Caco-2 (cell line): Measurements from ENCODE around the gene SMARCB1. TPM values are rescaled to one million over a fixed set of nuclear protein-coding genes. Genes with fewer than 3 reads are reported as not detected.

ENCODE experiments used
- BruUV-seq: library from RNA; stranded (reverse); fragments of 400-500 nt; replicated peaks from 2 replicates; lab custom pipeline; 2021; lab: Mats Ljungman, UMichigan
- CTCF ChIA-PET: fragments of 300-600 bp; sonication (Branson Sonifier 250); formaldehyde crosslinking; loops from one replicate; lab custom pipeline; 2022; ENCODE audit warnings: antibody characterized with exemption; lab: Charles Lee
- POLR2A ChIA-PET: fragments of 300-600 bp; sonication (Branson Sonifier 250); formaldehyde crosslinking; loops from one replicate; lab custom pipeline; 2022; ENCODE audit warnings: antibody characterized with exemption; lab: Charles Lee
- DNase-seq, 2 experiments: peaks; one replicate each; pipeline versions ENCODE4 v3.0.0 to v3.0.0-alpha.2; 2020 to 2022
- H3K27me3 ChIP-seq: replicated peaks from 2 replicates; pipeline ENCODE4 v1.6.0; 2011; ENCODE audit warnings: low read length; ENCODE audit not compliant: control insufficient read depth, insufficient read depth
- H3K36me3 ChIP-seq: 2 replicates; pipeline ENCODE4 v1.5.1; 2011; ENCODE audit warnings: low read length; ENCODE audit not compliant: control insufficient read depth, insufficient read depth
- H3K4me1 ChIP-seq: fragments of 250-450 bp; sonication (Bioruptor Pico); 2 replicates; pipeline ENCODE4 v1.5.1; 2020; ENCODE audit warnings: mild to moderate bottlenecking
- H3K4me3 ChIP-seq: 2 replicates; pipeline ENCODE4 v1.5.1; 2011; ENCODE audit warnings: low read depth, mild to moderate bottlenecking, control low read depth, low read length
- H3K9me3 ChIP-seq: fragments of 250-450 bp; sonication (Bioruptor Pico); 2 replicates; pipeline ENCODE4 v1.5.1; 2020; ENCODE audit warnings: mild to moderate bottlenecking, moderate library complexity
- H3K27ac Mint-ChIP-seq: one replicate; pipeline ENCODE4 v1.8.0; 2022; ENCODE audit warnings: mixed read lengths; ENCODE audit not compliant: unreplicated experiment
- H3K27me3 Mint-ChIP-seq: one replicate; pipeline ENCODE4 v1.8.0; 2022; ENCODE audit warnings: mixed read lengths; ENCODE audit not compliant: insufficient read depth, unreplicated experiment
- H3K36me3 Mint-ChIP-seq: one replicate; pipeline ENCODE4 v1.8.0; 2022; ENCODE audit warnings: mild to moderate bottlenecking, mixed read lengths; ENCODE audit not compliant: insufficient read depth, unreplicated experiment
- H3K4me1 Mint-ChIP-seq: one replicate; pipeline ENCODE4 v1.8.0; 2022; ENCODE audit warnings: low read depth, mixed read lengths; ENCODE audit not compliant: unreplicated experiment
- H3K4me3 Mint-ChIP-seq: one replicate; pipeline ENCODE4 v1.8.0; 2022; ENCODE audit warnings: mild to moderate bottlenecking, moderate library complexity, mixed read lengths; ENCODE audit not compliant: unreplicated experiment
- H3K9me3 Mint-ChIP-seq: one replicate; pipeline ENCODE4 v1.8.0; 2022; ENCODE audit warnings: mixed read lengths; ENCODE audit not compliant: unreplicated experiment
- intact Hi-C: fragments of 100-400 bp; cut with micrococcal nuclease; formaldehyde crosslinking; loops from one replicate; pipeline ENCODE4 v1.10.0; 2022; ENCODE audit not compliant: unreplicated experiment
- total RNA-seq: library from RNA; stranded (reverse); gene quantifications from 2 replicates; pipeline ENCODE4 v1.2.3, GENCODE V29; 2022
- TF ChIP-seq, protein P1 (sequence below), 2 experiments: fragments of 200-600 bp in 1 of 2; IDR thresholded peaks; 1 replicate in 1 of 2; 2 replicates in 1 of 2; pipeline versions ENCODE4 v1.5.1 to v1.8.0; 2011 to 2022; ENCODE audit warnings: antibody characterized with exemption in 1 of 2, control low read depth in 1 of 2, inconsistent platforms in 1 of 2, low read depth in 1 of 2, low read length in 1 of 2, mild to moderate bottlenecking in 1 of 2, moderate library complexity in 1 of 2; ENCODE audit not compliant: insufficient read depth in 1 of 2, severe bottlenecking in 1 of 2, unreplicated experiment in 1 of 2

The SMARCB1 gene
- total RNA-seq, 1 experiment from 2014 or later: 157 TPM

- intact Hi-C loops: no loop called here
- POLR2A ChIA-PET: no interaction called here
- H3K4me1 ChIP-seq: no peaks in the 10 kb centered on the region
- BruUV-seq: no TSS peak
- H3K9me3 Mint-ChIP-seq: no peaks in the 10 kb centered on the region
- peaks cover 11% of the 10 kb centered on the region for H3K36me3 Mint-ChIP-seq
- no peaks in the 10 kb centered on the region for H3K27me3 Mint-ChIP-seq
- no peak overlapping the region for H3K4me3 Mint-ChIP-seq
- H3K36me3 ChIP-seq: no peaks in the 10 kb centered on the region
- TF ChIP-seq, protein P1, sequence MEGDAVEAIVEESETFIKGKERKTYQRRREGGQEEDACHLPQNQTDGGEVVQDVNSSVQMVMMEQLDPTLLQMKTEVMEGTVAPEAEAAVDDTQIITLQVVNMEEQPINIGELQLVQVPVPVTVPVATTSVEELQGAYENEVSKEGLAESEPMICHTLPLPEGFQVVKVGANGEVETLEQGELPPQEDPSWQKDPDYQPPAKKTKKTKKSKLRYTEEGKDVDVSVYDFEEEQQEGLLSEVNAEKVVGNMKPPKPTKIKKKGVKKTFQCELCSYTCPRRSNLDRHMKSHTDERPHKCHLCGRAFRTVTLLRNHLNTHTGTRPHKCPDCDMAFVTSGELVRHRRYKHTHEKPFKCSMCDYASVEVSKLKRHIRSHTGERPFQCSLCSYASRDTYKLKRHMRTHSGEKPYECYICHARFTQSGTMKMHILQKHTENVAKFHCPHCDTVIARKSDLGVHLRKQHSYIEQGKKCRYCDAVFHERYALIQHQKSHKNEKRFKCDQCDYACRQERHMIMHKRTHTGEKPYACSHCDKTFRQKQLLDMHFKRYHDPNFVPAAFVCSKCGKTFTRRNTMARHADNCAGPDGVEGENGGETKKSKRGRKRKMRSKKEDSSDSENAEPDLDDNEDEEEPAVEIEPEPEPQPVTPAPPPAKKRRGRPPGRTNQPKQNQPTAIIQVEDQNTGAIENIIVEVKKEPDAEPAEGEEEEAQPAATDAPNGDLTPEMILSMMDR (IDR thresholded peaks at IDR 0.05; ENCODE audit: insufficient read depth in 1 of 2, low read depth in 1 of 2, low read length in 1 of 2, severe bottlenecking in 1 of 2, unreplicated experiment in 1 of 2): no peak
- no peaks in the 10 kb centered on the region for H3K4me1 Mint-ChIP-seq
- H3K9me3 ChIP-seq: no peaks in the 10 kb centered on the region
- no peaks in the 10 kb centered on the region for H3K27me3 ChIP-seq
- CTCF ChIA-PET: no interaction called here
- DNase-seq: no peak
- no peak overlapping the region for H3K27ac Mint-ChIP-seq
- H3K4me3 ChIP-seq: no peak overlapping the region
Measured at GRCh38 chr22:23874871-23875270, 88.1 kb downstream of the SMARCB1 start.

GRCh38 chr22:23875801-23876200 lies 89.0 kb downstream of the SMARCB1 start:
- CTCF ChIA-PET: no interaction called here
- no peak for DNase-seq
- Mint-ChIP-seq H3K4me3 (no peak overlapping the region), H3K9me3 (no peaks in the 10 kb centered on the region), H3K27me3 (no peaks in the 10 kb centered on the region), H3K27ac (no peak overlapping the region), H3K36me3 (peaks cover 14% of the 10 kb centered on the region), H3K4me1 (no peaks in the 10 kb centered on the region)
- Histone ChIP-seq H3K36me3 (no peaks in the 10 kb centered on the region), H3K4me1 (no peaks in the 10 kb centered on the region), H3K9me3 (no peaks in the 10 kb centered on the region), H3K4me3 (no peak overlapping the region), H3K27me3 (no peaks in the 10 kb centered on the region)
- intact Hi-C loops: no loop called here
- TF ChIP-seq, protein P1 (IDR thresholded peaks at IDR 0.05; ENCODE audit: insufficient read depth in 1 of 2, low read depth in 1 of 2, low read length in 1 of 2, severe bottlenecking in 1 of 2, unreplicated experiment in 1 of 2): no peak
- BruUV-seq: no TSS peak
- POLR2A ChIA-PET: no interaction called here

DNA sequence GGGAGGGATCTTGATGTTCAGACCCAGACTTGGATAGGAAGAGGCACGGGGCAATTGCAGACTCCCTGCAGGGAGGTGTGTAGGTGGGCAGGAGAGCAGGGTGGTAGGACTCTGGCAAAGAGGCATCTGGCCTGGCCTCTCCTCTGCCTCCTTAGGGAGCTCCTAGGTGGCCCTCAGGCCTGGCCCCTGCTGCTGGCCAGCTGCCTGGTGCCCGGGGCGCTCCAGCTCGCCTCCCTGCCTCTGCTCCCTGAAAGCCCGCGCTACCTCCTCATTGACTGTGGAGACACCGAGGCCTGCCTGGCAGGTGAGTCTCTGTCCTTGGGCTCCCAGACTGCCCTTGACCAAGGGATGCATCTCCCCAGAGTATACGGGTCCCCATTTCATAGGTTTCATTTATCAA lies 90.8 kb downstream of the SMARCB1 start:
- intact Hi-C loops: no loop called here
- Histone ChIP-seq H3K27me3 (no peaks in the 10 kb centered on the region), H3K4me3 (no peak overlapping the region), H3K36me3 (no peaks in the 10 kb centered on the region), H3K9me3 (no peaks in the 10 kb centered on the region), H3K4me1 (no peaks in the 10 kb centered on the region)
- ChIA-PET POLR2A (no interaction called here), CTCF (no interaction called here)
- H3K27ac Mint-ChIP-seq: no peak overlapping the region
- DNase-seq: no peak
- H3K9me3 Mint-ChIP-seq: no peaks in the 10 kb centered on the region
- no peak overlapping the region for H3K4me3 Mint-ChIP-seq
- H3K36me3 Mint-ChIP-seq: peaks cover 17% of the 10 kb centered on the region
- H3K4me1 Mint-ChIP-seq: no peaks in the 10 kb centered on the region
- H3K27me3 Mint-ChIP-seq: no peaks in the 10 kb centered on the region
- TF ChIP-seq, protein P1 (IDR thresholded peaks at IDR 0.05; ENCODE audit: insufficient read depth in 1 of 2, low read depth in 1 of 2, low read length in 1 of 2, severe bottlenecking in 1 of 2, unreplicated experiment in 1 of 2): no peak
- no TSS peak for BruUV-seq
